ENCODE data around the gene ADGRA1.
"Not testable (repeated sequence)": the region's sequence is repeated elsewhere in the genome, so short reads cannot be mapped to it uniquely, and the experiment has no call there.

ADGRA1 gene

GRCh38 chr10:133151071-133151470, 63.3 kb downstream of the ADGRA1 start:
- not testable (repeated sequence) for H3K36me3 ChIP-seq (ENCODE audit: control insufficient read depth in 2 of 2, insufficient read depth in 2 of 2, low read length in 2 of 2); H3K4me1 ChIP-seq (ENCODE audit: control insufficient read depth, insufficient read depth, low read length); H3K27me3 ChIP-seq (ENCODE audit: control insufficient read depth in 1 of 2, insufficient read depth in 2 of 2, low read length in 2 of 2); H3K4me3 ChIP-seq (ENCODE audit: low read length in 2 of 2); H3K27ac ChIP-seq (ENCODE audit: low read length); H3K9ac ChIP-seq (ENCODE audit: low read length in 2 of 2)
- peaks cover 2 to 12% of the 10 kb centered on the region in 2 donors for H3K9me3 ChIP-seq (ENCODE audit: control insufficient read depth in 2 of 2, low read length in 2 of 2)

DNA sequence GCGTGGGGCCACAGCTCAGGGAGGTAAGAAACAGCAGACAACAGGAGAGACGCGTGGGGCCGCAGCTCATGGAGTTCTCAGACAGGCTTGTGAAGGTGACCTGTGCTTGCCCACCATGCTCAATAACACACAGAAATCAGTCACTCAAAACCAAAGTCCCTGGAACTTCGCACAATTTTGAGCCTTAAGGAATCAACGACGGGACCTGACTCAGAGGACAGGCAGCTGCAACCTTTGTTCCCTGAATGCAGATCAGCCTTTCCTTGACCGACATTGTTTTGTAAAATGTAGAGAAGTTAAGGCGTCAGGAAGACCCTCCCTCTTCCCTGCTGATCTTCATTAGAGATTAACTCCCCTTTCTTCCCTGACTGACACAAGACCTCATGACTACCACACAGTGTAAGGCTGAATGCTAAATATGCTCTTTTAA, 63.8 kb downstream of the ADGRA1 start:
- Histone ChIP-seq H3K27me3 (ENCODE audit: control insufficient read depth in 1 of 2, insufficient read depth in 2 of 2, low read length in 2 of 2) (no peaks in the 10 kb centered on the region), H3K4me3 (ENCODE audit: low read length in 2 of 2) (no peak overlapping the region), H3K27ac (ENCODE audit: low read length) (no peak overlapping the region), H3K36me3 (ENCODE audit: control insufficient read depth in 2 of 2, insufficient read depth in 2 of 2, low read length in 2 of 2) (no peaks in the 10 kb centered on the region), H3K9me3 (ENCODE audit: control insufficient read depth in 2 of 2, low read length in 2 of 2) (peaks cover 2 to 12% of the 10 kb centered on the region in 2 donors), H3K4me1 (ENCODE audit: control insufficient read depth, insufficient read depth, low read length) (no peaks in the 10 kb centered on the region), H3K9ac (ENCODE audit: low read length in 2 of 2) (no peak overlapping the region)

DNA sequence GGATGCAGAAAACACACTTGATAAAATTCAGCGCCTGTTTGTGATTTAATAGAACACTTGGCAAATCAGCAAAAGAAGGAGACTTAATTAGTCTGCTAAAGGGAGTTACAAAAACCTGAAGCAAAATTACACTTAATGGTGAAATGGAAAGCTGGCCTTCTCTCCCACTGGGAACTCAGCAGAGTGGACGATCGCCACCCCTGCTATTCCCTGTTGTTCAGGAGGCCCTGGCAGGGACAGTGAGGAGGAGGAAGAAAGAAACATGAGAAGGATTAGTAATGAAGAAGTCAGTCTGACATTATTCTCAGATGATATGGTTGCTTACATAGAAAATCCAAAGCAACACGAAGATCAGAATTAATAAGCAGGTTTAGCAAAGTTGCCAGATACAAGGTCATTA, 66.7 kb downstream of the ADGRA1 start:
- Histone ChIP-seq H3K27me3 (ENCODE audit: control insufficient read depth in 1 of 2, insufficient read depth in 2 of 2, low read length in 2 of 2) (no peaks in the 10 kb centered on the region), H3K27ac (ENCODE audit: low read length) (no peak overlapping the region), H3K4me1 (ENCODE audit: control insufficient read depth, insufficient read depth, low read length) (peaks cover 1% of the 10 kb centered on the region), H3K4me3 (ENCODE audit: low read length in 2 of 2) (no peak overlapping the region), H3K36me3 (ENCODE audit: control insufficient read depth in 2 of 2, insufficient read depth in 2 of 2, low read length in 2 of 2) (no peaks in the 10 kb centered on the region), H3K9ac (ENCODE audit: low read length in 2 of 2) (no peak overlapping the region), H3K9me3 (ENCODE audit: control insufficient read depth in 2 of 2, low read length in 2 of 2) (no peaks in the 10 kb centered on the region)

DNA sequence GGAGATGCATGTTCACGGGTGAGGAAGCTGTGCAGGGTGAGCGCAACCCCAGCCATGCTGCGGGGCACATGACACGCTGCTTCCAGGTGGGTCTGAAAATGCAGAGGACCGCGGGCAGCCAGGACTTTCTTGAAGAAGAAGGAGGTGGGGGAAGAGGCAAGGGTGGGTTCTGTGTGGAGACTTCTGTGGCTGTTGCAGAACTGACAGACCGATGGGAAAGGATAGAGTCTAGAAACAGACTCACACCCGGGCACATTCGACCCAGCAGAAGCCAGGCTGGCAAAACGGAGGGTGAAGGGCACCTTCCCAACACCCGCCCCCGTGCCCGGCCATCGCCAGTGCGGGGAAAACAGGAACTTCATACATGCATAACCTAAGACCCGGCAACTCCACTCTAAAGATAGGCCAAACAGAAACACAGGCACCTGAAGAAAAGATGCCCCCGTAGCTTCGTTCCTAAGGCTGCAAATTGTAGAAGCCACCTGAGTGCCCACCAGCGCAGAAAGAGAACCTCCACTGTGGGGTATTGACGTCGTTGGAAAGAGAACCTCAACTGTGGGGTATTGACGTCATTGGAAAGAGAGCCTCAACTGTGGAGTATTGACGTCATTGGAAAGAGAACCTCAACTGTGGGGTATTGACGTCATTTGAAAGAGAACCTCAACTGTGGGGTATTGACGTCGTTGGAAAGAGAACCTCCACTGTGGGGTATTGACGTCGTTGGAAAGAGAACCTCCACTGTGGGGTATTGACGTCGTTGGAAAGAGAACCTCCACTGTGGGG, 67.5 kb downstream of the ADGRA1 start:
- Histone ChIP-seq H3K9ac (ENCODE audit: low read length in 2 of 2) (no peak overlapping the region), H3K9me3 (ENCODE audit: control insufficient read depth in 2 of 2, low read length in 2 of 2) (no peaks in the 10 kb centered on the region), H3K27ac (ENCODE audit: low read length) (no peak overlapping the region), H3K4me3 (ENCODE audit: low read length in 2 of 2) (no peak overlapping the region), H3K27me3 (ENCODE audit: control insufficient read depth in 1 of 2, insufficient read depth in 2 of 2, low read length in 2 of 2) (no peaks in the 10 kb centered on the region), H3K4me1 (ENCODE audit: control insufficient read depth, insufficient read depth, low read length) (peaks cover 3% of the 10 kb centered on the region), H3K36me3 (ENCODE audit: control insufficient read depth in 2 of 2, insufficient read depth in 2 of 2, low read length in 2 of 2) (no peaks in the 10 kb centered on the region)

DNA sequence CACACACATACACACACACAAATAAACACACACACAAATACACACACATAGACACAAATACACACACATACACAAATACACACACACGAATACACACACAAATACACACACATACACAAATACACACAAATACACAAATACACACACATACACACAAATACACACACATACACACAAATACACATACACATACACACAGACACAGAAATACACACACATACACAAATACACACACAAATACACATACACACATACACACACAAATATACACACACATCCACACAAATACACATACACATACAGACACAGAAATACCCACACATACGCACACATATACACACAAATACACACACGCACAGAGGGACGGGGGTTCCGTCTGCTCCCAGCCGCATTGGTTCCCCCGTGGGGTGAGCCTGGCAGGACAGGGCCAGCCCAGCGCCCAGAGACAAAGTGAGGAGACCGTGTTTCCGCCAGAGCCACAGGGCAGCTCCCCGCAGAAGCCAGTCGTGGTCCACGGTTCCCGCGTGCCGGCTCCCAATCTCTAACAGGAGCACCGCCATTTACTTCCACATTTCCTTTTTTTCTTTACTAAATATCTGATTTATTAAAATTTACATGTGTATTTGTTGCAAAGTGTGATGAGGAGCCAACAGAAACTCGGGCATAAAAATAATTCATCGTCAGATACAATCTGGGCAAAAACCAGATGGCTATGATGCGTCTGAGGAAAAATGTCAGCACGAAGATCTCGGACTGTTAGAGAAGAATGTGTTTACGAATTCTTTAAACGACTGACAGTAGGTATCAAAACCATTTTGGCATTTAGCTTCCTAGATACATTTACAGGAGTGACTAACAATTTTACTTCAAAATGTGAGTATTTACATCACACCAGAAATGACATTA, 69.2 kb downstream of the ADGRA1 start:
- Histone ChIP-seq H3K27ac (ENCODE audit: low read length) (no peak overlapping the region), H3K4me1 (ENCODE audit: control insufficient read depth, insufficient read depth, low read length) (peaks cover 17% of the 10 kb centered on the region), H3K36me3 (ENCODE audit: control insufficient read depth in 2 of 2, insufficient read depth in 2 of 2, low read length in 2 of 2) (no peaks in the 10 kb centered on the region), H3K27me3 (ENCODE audit: control insufficient read depth in 1 of 2, insufficient read depth in 2 of 2, low read length in 2 of 2) (peaks cover 6 to 12% of the 10 kb centered on the region in 2 donors), H3K4me3 (ENCODE audit: low read length in 2 of 2) (no peak overlapping the region), H3K9me3 (ENCODE audit: control insufficient read depth in 2 of 2, low read length in 2 of 2) (no peaks in the 10 kb centered on the region), H3K9ac (ENCODE audit: low read length in 2 of 2) (no peak overlapping the region)

GRCh38 chr10:133157662-133158436, 70.1 kb downstream of the ADGRA1 start:
- Histone ChIP-seq H3K27me3 (ENCODE audit: control insufficient read depth in 1 of 2, insufficient read depth in 2 of 2, low read length in 2 of 2) (peaks cover 15 to 21% of the 10 kb centered on the region in 2 donors), H3K9me3 (ENCODE audit: control insufficient read depth in 2 of 2, low read length in 2 of 2) (no peaks in the 10 kb centered on the region)

GRCh38 chr10:133158437-133158755, 70.7 kb downstream of the ADGRA1 start:
- Histone ChIP-seq H3K4me3 (ENCODE audit: low read length in 2 of 2) (no peak overlapping the region), H3K4me1 (ENCODE audit: control insufficient read depth, insufficient read depth, low read length) (peaks cover 17% of the 10 kb centered on the region), H3K27me3 (ENCODE audit: control insufficient read depth in 1 of 2, insufficient read depth in 2 of 2, low read length in 2 of 2) (peaks cover 20 to 26% of the 10 kb centered on the region in 2 donors), H3K9ac (ENCODE audit: low read length in 2 of 2) (no peak overlapping the region), H3K9me3 (ENCODE audit: control insufficient read depth in 2 of 2, low read length in 2 of 2) (no peaks in the 10 kb centered on the region), H3K27ac (ENCODE audit: low read length) (no peak overlapping the region), H3K36me3 (ENCODE audit: control insufficient read depth in 2 of 2, insufficient read depth in 2 of 2, low read length in 2 of 2) (no peaks in the 10 kb centered on the region)

More at GRCh38 chr10:133157662-133158436, 70.1 kb downstream of the ADGRA1 start:
- Histone ChIP-seq H3K27ac (ENCODE audit: low read length) (no peak overlapping the region), H3K36me3 (ENCODE audit: control insufficient read depth in 2 of 2, insufficient read depth in 2 of 2, low read length in 2 of 2) (no peaks in the 10 kb centered on the region), H3K9ac (ENCODE audit: low read length in 2 of 2) (no peak overlapping the region), H3K4me3 (ENCODE audit: low read length in 2 of 2) (no peak overlapping the region), H3K4me1 (ENCODE audit: control insufficient read depth, insufficient read depth, low read length) (peaks cover 17% of the 10 kb centered on the region)

DNA sequence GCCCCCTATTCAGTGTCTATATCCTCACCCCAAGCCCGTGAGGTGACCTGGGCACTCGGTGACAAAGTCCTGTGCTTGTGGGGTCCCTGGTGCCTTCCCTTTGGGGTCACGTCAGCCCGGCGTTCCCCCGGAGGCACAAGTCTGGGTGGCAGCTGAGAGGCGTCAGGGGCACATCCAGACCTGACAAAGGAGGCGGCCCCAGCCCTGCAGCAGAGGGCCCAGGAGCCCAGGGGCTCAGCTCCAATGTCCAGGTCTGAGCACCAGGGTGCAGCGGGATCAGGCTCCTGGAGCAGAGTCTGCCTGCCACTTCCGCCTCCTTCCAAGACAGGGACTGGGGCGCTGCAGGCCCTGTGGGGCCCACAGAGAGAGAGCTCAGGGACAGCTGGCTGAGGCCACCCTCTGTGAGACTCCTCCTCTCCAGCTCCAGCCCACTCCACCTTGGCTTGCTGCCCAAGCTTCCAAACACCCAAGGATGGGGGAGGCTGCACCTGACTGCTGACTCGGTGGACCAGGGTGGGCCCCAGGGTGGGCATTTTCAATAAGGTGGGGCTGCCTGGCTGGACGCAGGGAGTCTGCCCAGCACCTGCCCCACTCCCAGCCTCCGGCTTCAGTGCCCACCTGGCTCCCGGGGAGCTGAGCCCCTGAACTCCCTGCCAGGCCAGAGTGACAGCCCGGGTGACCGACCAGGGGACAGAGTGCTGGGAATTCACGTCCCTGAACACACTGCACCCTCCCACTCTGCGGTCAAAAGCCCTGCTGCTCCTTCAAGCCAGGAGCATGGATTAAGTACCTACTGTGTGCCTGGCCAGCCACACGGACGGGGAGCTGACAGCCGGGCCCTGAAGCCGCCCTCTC, 71.3 kb downstream of the ADGRA1 start:
- Histone ChIP-seq H3K36me3 (ENCODE audit: control insufficient read depth in 2 of 2, insufficient read depth in 2 of 2, low read length in 2 of 2) (no peaks in the 10 kb centered on the region), H3K27me3 (ENCODE audit: control insufficient read depth in 1 of 2, insufficient read depth in 2 of 2, low read length in 2 of 2) (peaks cover 20 to 29% of the 10 kb centered on the region in 2 donors), H3K4me1 (ENCODE audit: control insufficient read depth, insufficient read depth, low read length) (peaks cover 17% of the 10 kb centered on the region), H3K9me3 (ENCODE audit: control insufficient read depth in 2 of 2, low read length in 2 of 2) (no peaks in the 10 kb centered on the region), H3K9ac (ENCODE audit: low read length in 2 of 2) (no peak overlapping the region), H3K4me3 (ENCODE audit: low read length in 2 of 2) (no peak overlapping the region), H3K27ac (ENCODE audit: low read length) (no peak overlapping the region)

- Histone ChIP-seq H3K27me3 (ENCODE audit: control insufficient read depth in 1 of 2, insufficient read depth in 2 of 2, low read length in 2 of 2) (peaks cover 23 to 29% of the 10 kb centered on the region in 2 donors), H3K9me3 (ENCODE audit: control insufficient read depth in 2 of 2, low read length in 2 of 2) (no peaks in the 10 kb centered on the region), H3K27ac (ENCODE audit: low read length) (no peak overlapping the region), H3K36me3 (ENCODE audit: control insufficient read depth in 2 of 2, insufficient read depth in 2 of 2, low read length in 2 of 2) (no peaks in the 10 kb centered on the region), H3K9ac (ENCODE audit: low read length in 2 of 2) (no peak overlapping the region), H3K4me1 (ENCODE audit: control insufficient read depth, insufficient read depth, low read length) (peaks cover 17% of the 10 kb centered on the region), H3K4me3 (ENCODE audit: low read length in 2 of 2) (no peak overlapping the region)
Observed at GRCh38 chr10:133159611-133159949, 71.9 kb downstream of the ADGRA1 start.
